Testis (tissue), 3 donors: ENCODE data around the gene CFAP43. TPM values are rescaled to one million over a fixed set of nuclear protein-coding genes. Genes with fewer than 3 reads are reported as not detected.

Experiments
- DNase-seq: peaks from one replicate; pipeline ENCODE4 v3.0.0-alpha.2; 2019
- H3K27ac ChIP-seq, 2 donors: fragments of 200-600 bp; sonication (generic); one replicate each; pipeline ENCODE4 v1.5.1; 2019
- H3K27me3 ChIP-seq: fragments of 200-600 bp; sonication (generic); one replicate; pipeline ENCODE4 v1.5.1; 2019
- H3K36me3 ChIP-seq: fragments of 200-600 bp; sonication (generic); one replicate; pipeline ENCODE4 v1.5.1; 2017; ENCODE audit warnings: low read depth; ENCODE audit errors: missing control alignments
- H3K4me1 ChIP-seq: fragments of 200-600 bp; sonication (generic); one replicate; pipeline ENCODE4 v1.5.1; 2019
- H3K4me3 ChIP-seq, 2 donors: fragments of 200-600 bp; sonication (generic); one replicate each; pipeline ENCODE4 v1.5.1; 2017 to 2019
- H3K9me3 ChIP-seq: fragments of 200-600 bp; sonication (generic); one replicate; pipeline ENCODE4 v1.5.1; 2017
- POLR2A ChIP-seq: fragments of 450-650 bp; IDR thresholded peaks from one replicate; pipeline ENCODE4 v1.6.1; 2017; ENCODE audit warnings: antibody characterized with exemption, mild to moderate bottlenecking, moderate library complexity
- WGBS, 2 donors: methylation state at CpG; one replicate each; pipeline ENCODE4 v1.1.5; 2018; 5-methylcytosine and 5-hydroxymethylcytosine counted together
- intact Hi-C: fragments of 100-400 bp; cut with DNase I; formaldehyde crosslinking; loops from one replicate; pipeline ENCODE4 v1.15.1; 2023; ENCODE audit warnings: low total_unique reads
- polyA plus RNA-seq: library from polyadenylated mRNA; stranded (reverse); fragments of 350-450 nt; fragmentation: Illumina TruSeq; extraction: RNeasy Lipid Tissue Mini Kit (QIAGEN cat#74804); gene quantifications from one replicate; pipeline ENCODE4 v1.2.3, GENCODE V29; 2014; ENCODE audit warnings: low read depth, low replicate concordance; ENCODE audit not compliant: insufficient read depth
- total RNA-seq, 2 donors: library from RNA; depleted of rRNA; stranded (reverse); fragments of >200 nt; gene quantifications; one replicate each; pipeline ENCODE4 v1.2.3, GENCODE V29; 2016
- TF ChIP-seq, protein P1 (sequence below), 3 experiments: fragments of 450-650 bp in 2 of 3; fragments of 200-600 bp in 1 of 3; sonication (generic) in 1 of 3; IDR thresholded peaks; one replicate each; pipeline ENCODE4 v1.5.1; 2016 to 2019; ENCODE audit warnings: antibody characterized with exemption in 3 of 3, mild to moderate bottlenecking in 2 of 3, moderate library complexity in 1 of 3

CFAP43 gene
- total and polyA plus RNA-seq, 3 donors from 2014 or later, result 37.8 to 72.8 (median 60.7) TPM

GRCh38 chr10:104150139-104150538, 82.0 kb downstream of the CFAP43 start:
- Histone ChIP-seq H3K36me3 (no peaks in the 10 kb centered on the region), H3K9me3 (no peaks in the 10 kb centered on the region), H3K27me3 (no peaks in the 10 kb centered on the region), H3K27ac (no peak overlapping the region), H3K4me1 (no peaks in the 10 kb centered on the region), H3K4me3 (no peak overlapping the region)
- TF ChIP-seq, protein P1, sequence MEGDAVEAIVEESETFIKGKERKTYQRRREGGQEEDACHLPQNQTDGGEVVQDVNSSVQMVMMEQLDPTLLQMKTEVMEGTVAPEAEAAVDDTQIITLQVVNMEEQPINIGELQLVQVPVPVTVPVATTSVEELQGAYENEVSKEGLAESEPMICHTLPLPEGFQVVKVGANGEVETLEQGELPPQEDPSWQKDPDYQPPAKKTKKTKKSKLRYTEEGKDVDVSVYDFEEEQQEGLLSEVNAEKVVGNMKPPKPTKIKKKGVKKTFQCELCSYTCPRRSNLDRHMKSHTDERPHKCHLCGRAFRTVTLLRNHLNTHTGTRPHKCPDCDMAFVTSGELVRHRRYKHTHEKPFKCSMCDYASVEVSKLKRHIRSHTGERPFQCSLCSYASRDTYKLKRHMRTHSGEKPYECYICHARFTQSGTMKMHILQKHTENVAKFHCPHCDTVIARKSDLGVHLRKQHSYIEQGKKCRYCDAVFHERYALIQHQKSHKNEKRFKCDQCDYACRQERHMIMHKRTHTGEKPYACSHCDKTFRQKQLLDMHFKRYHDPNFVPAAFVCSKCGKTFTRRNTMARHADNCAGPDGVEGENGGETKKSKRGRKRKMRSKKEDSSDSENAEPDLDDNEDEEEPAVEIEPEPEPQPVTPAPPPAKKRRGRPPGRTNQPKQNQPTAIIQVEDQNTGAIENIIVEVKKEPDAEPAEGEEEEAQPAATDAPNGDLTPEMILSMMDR (IDR thresholded peaks at IDR 0.05), result no peak
- no peak for TF ChIP-seq POLR2A
- intact Hi-C loops, result no loop called here
- DNase-seq, result no peak

- Histone ChIP-seq H3K36me3 (no peaks in the 10 kb centered on the region), H3K4me3 (no peak overlapping the region), H3K9me3 (no peaks in the 10 kb centered on the region), H3K4me1 (no peaks in the 10 kb centered on the region), H3K27ac (no peak overlapping the region), H3K27me3 (no peaks in the 10 kb centered on the region)
- 83 to 85% methylated on average over 1 of the region's 1 CpG for WGBS, 2 donors
- TF ChIP-seq POLR2A, result no peak
- TF ChIP-seq, protein P1 (IDR thresholded peaks at IDR 0.05), result no peak
- DNase-seq, result no peak
- intact Hi-C loops, result no loop called here
These were observed 85.3 kb downstream of the CFAP43 start for GRCh38 chr10:104146882-104147281.

GRCh38 chr10:104144931-104145330, 87.2 kb downstream of the CFAP43 start:
- intact Hi-C loops, result no loop called here
- WGBS, 2 donors, result 82 to 85% methylated on average over 4 of the region's 4 CpGs

GRCh38 chr10:104143829-104144228, 88.3 kb downstream of the CFAP43 start:
- no peak for DNase-seq
- Histone ChIP-seq H3K4me1 (no peaks in the 10 kb centered on the region), H3K36me3 (no peaks in the 10 kb centered on the region), H3K27ac (no peak overlapping the region), H3K27me3 (no peaks in the 10 kb centered on the region), H3K4me3 (no peak overlapping the region), H3K9me3 (no peaks in the 10 kb centered on the region)
- intact Hi-C loops, result no loop called here
- WGBS, 2 donors, result 67 to 78% methylated on average over 3 of the region's 3 CpGs
- no peak for TF ChIP-seq POLR2A
- TF ChIP-seq, protein P1 (IDR thresholded peaks at IDR 0.05), result no peak

More at GRCh38 chr10:104144931-104145330, 87.2 kb downstream of the CFAP43 start:
- no peaks in the 10 kb centered on the region for H3K36me3 ChIP-seq
- no peaks in the 10 kb centered on the region for H3K27me3 ChIP-seq
- H3K27ac ChIP-seq, result no peak overlapping the region
- H3K4me1 ChIP-seq, result no peaks in the 10 kb centered on the region
- H3K9me3 ChIP-seq, result no peaks in the 10 kb centered on the region
- H3K4me3 ChIP-seq, result no peak overlapping the region
- no peak for DNase-seq
- no peak for TF ChIP-seq POLR2A
- TF ChIP-seq, protein P1 (IDR thresholded peaks at IDR 0.05), result no peak

DNA sequence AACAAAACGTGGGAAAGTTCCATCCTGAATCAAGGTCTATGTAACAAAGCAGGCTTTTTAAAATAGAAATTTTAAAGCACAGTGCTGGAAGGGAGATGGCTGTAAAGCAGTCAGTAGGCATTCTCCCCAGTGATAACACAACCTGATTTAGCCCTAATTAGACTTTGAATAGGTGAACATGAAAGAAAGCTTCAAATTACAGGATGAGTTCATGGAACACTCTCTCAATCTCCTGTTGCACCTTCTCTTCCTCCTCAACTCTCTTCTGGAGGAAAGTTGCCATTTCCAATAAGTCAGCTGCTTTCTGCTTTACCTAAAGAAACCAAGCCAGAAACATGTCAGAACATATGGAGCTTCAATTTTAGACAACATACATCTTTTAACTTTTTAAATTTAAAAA, 90.1 kb downstream of the CFAP43 start:
- no peak overlapping the region for H3K4me3 ChIP-seq
- H3K27ac ChIP-seq, result no peak overlapping the region
- no peak for TF ChIP-seq POLR2A
- TF ChIP-seq, protein P1 (IDR thresholded peaks at IDR 0.05), result no peak
- H3K9me3 ChIP-seq, result no peaks in the 10 kb centered on the region
- DNase-seq, result no peak
- H3K36me3 ChIP-seq, result no peaks in the 10 kb centered on the region
- no peaks in the 10 kb centered on the region for H3K27me3 ChIP-seq
- no peaks in the 10 kb centered on the region for H3K4me1 ChIP-seq
- 36 to 59% methylated on average over 1 of the region's 1 CpG for WGBS, 2 donors
- intact Hi-C loops, result no loop called here
